ENCODE results near the gene CTNNBIP1.

- no peak for TF ChIP-seq NFE2L1 (tag; IDR thresholded peaks at IDR 0.05; ENCODE audit: borderline replicate concordance, low read depth)
- TF ChIP-seq, protein P1, sequence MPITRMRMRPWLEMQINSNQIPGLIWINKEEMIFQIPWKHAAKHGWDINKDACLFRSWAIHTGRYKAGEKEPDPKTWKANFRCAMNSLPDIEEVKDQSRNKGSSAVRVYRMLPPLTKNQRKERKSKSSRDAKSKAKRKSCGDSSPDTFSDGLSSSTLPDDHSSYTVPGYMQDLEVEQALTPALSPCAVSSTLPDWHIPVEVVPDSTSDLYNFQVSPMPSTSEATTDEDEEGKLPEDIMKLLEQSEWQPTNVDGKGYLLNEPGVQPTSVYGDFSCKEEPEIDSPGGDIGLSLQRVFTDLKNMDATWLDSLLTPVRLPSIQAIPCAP (CRISPR knock-in tag; IDR thresholded peaks at IDR 0.05; ENCODE audit: borderline replicate concordance), result no peak
- no peak for TF ChIP-seq USF2 (CRISPR knock-in tag; IDR thresholded peaks at IDR 0.05)
- TF ChIP-seq, protein P2, sequence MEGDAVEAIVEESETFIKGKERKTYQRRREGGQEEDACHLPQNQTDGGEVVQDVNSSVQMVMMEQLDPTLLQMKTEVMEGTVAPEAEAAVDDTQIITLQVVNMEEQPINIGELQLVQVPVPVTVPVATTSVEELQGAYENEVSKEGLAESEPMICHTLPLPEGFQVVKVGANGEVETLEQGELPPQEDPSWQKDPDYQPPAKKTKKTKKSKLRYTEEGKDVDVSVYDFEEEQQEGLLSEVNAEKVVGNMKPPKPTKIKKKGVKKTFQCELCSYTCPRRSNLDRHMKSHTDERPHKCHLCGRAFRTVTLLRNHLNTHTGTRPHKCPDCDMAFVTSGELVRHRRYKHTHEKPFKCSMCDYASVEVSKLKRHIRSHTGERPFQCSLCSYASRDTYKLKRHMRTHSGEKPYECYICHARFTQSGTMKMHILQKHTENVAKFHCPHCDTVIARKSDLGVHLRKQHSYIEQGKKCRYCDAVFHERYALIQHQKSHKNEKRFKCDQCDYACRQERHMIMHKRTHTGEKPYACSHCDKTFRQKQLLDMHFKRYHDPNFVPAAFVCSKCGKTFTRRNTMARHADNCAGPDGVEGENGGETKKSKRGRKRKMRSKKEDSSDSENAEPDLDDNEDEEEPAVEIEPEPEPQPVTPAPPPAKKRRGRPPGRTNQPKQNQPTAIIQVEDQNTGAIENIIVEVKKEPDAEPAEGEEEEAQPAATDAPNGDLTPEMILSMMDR (IDR thresholded peaks at IDR 0.05 in 2 of 3, conservative IDR thresholded peaks at IDR 0.05 in 1 of 3; ENCODE audit: insufficient read depth in 2 of 3, low read depth in 1 of 3, low read length in 3 of 3), result no peak
- TF ChIP-seq ZNF609 (CRISPR knock-in tag; IDR thresholded peaks at IDR 0.05; ENCODE audit: borderline replicate concordance), result no peak
- no peak for TF ChIP-seq RB1 (IDR thresholded peaks at IDR 0.05; ENCODE audit: low read depth)
- no peak for TF ChIP-seq EP400 (IDR thresholded peaks at IDR 0.05)
- no peak for TF ChIP-seq ZNF639 (CRISPR knock-in tag; conservative IDR thresholded peaks at IDR 0.05 in 1 of 2, IDR thresholded peaks at IDR 0.05 in 1 of 2)
- TF ChIP-seq EP300 (IDR thresholded peaks at IDR 0.05; ENCODE audit: low read length), result no peak
- TF ChIP-seq ATF3 (IDR thresholded peaks at IDR 0.05), result no peak
- TF ChIP-seq ATF3 (CRISPR knock-in tag; conservative IDR thresholded peaks at IDR 0.05), result no peak
- no peak for TF ChIP-seq MCM2 (IDR thresholded peaks at IDR 0.05; ENCODE audit: low read depth)
- TF ChIP-seq ZNF24 (IDR thresholded peaks at IDR 0.05), result no peak
- no peak for TF ChIP-seq TAF1 (IDR thresholded peaks at IDR 0.05; ENCODE audit: control insufficient read depth, extremely low read depth, insufficient read depth, low read length, severe bottlenecking)
- no peak for TF ChIP-seq FOXJ3 (CRISPR knock-in tag; IDR thresholded peaks at IDR 0.05)
Measured at GRCh38 chr1:9853249-9853595, 56.8 kb downstream of the CTNNBIP1 start.
